Endothelial cell of hepatic sinusoid (primary cell): ENCODE measurements around the gene PAGE2.
"Not testable (repeated sequence)": the region's sequence is repeated elsewhere in the genome, so short reads cannot be mapped to it uniquely, and the experiment has no call there.

ENCODE experiments used
- in situ Hi-C: cut with HindIII; loops from 2 replicates; pipeline ENCODE4 v1.10.0; 2017; ENCODE audit warnings: low sequenced_read_pairs

Gene PAGE2, protein sequence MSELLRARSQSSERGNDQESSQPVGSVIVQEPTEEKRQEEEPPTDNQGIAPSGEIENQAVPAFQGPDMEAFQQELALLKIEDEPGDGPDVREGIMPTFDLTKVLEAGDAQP

DNA sequence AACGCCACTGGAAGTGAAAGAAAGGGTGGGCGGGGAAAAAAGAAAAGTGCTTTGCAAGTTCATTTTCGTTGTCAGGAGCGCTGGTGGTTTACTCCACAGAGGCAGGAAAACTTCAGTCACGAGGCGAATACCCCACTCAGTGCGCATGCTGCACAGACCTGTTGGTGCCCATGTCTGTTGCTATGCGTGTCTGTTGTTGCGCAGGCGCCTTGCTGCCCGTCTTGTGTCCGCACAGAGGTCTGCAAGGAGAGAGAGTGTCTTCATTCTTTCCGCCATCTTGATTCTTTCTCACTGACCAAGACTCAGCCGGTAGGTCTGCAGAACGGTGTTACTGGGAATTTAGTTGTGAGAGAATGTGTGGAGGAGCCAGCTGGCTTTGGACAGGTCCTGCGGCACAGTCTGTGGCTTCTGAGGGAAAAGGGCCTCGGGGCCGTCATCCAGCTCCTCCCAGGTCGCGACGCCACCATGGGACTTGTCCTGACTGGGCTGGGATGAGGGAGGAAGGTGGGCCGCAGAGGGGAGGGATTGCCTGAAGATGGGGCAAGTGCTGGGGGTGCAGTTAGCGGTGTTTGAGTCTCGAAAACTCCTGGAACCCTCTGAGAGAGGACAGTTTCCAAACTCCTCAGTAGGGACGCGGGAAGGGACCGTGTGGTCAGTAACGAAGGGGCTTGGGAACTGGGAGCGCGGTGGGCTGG lies at the start of gene PAGE2:
Gene PAGE2 (plus strand): TSS at position 224 of the 695 bp plus-strand sequence. CDS start 1,003 bp downstream, outside the sequence.
- in situ Hi-C loops, result no loop called here

DNA sequence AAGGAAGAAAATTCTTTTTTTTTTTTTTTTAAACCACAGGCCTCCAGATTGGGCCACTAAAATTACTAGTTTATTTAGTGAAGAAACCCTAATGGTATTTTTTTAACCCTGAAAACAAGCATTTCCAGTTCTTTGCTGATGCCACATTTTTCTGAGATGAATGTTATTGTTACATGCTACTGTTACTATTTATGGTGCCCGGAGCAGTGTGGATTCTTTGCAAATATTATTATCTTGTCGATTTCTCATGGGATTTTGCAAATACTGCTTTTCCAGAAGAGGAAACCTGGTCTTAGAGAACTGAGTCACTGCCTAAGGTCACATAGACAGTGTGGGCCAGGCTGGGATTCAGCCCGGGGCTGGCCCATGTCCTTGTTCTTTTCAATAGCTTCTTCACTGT lies 49.3 kb upstream of the PAGE2 start:
- in situ Hi-C loops, result no loop called here

DNA sequence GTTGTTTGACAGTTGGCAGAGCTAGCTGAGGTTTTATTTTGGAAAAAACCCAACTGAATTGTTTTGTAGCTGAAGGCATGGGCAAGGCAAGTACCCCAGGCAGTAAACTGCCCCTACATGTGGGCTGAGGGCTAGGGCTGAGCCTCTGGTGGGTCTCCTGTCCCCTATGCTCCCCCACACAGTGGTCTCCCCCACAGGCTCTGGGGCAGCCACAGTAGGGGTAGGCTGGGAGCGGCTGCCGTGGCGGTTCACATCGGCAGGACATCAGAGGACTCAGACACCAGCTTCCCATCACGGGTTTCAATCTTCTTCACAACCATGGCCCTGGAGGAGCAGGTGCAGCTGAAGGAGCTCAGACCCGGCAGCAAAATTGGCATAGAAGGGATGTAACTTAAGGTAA lies 47.3 kb upstream of the PAGE2 start:
- in situ Hi-C loops, result no loop called here

DNA sequence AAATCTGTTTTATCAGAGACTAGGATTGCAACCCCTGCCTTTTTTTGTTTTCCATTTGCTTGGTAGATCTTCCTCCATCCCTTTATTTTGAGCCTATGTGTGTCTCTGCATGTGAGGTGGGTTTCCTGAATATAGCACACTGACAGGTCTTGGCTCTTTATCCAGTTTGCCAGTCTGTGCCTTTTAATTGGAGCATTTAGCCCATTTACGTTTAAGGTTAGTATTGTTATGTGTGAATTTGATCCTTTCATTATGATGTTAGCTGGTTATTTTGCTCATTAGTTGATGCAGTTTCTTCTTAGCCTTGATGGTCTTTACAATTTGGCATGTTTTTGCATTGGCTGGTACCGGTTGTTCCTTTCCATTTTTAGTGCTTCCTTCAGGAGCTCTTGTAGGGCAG lies 38.2 kb upstream of the PAGE2 start:
- in situ Hi-C loops, result loop anchor here (5.0 kb wide), 1 partner anchor 67 kb away; no protein-coding TSS in a partner anchor

DNA sequence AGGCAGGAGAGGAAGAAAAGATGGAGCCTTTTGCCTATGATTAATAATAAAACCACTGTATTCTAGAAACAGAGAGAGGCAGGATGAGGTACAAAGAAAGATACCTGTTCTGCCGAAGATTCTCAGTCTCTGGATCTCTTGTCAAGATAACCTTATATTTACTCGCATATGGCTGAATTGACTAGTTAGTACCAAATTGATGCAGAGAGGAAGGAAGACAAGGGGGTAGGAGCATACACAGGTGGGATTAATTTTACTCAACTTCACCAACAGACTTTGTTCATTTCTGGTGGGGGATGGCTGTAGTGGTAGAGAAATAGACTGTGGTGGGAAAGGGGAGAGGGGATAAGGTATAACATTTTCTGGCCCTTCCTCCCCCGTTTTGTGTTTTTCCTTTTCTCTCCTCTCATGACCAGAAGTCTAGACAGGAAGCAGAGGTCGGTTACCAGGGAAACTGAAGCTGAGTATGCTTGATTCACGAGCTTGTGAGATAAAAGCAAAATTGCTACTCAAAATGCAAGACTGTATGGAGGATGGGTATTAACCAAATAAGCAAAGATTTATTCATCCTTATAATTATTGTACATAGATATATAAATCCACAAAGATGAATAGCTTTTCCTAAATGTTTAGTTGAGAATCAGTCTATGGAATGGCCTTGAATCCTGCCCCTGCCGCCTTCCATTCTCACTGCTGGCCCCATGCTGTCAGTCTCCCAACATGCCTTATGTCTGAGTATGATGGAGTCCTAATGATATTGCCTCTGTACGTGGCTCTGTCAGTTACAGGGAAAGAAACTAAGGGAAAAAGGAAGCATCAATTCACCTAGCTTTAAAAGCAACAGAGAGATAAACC lies 31.8 kb upstream of the PAGE2 start:
- in situ Hi-C loops, result no loop called here

DNA sequence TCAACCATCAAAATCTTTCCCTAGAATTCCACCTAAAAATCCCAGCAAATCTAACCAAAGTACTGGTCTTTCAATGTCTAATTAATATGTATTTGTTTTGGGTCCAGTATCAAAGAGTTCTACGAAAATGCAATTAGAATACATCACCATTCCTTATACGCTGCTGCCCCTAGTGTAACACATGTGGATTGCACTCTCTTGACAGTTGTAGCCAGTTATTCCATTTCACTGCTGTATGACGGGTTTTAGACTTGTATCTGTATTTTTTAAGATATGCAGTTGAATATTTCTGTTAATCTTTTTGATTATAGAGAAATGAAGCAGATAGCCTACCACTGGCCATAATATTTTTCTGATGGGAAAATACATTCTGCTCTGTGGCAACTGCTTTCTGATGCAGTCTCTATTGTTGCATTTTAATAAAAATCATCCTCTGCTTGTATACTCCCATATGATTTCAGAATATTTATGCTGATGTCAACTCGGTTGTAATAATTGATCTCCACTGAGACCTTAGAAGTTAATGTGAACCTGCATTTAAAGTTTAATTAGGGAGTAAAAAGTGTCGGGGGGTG lies 31.1 kb upstream of the PAGE2 start:
- in situ Hi-C loops, result no loop called here

DNA sequence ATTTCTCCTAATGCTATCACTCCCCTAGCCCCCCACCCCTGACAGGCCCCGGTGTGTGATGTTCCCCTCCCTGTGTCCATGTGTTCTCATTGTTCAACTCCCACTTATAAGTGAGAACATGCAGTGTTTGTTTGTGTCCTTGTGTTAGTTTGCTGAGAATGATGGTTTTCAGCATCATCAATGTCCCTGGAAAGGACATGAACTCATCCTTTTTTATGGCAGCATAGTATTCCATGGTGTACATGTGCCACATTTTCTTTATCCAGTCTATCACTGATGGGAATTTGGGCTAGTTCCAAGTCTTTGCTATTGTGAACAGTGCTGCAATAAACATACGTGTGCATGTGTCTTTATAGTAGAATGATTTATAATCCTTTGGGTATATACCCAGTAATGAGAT lies 21.6 kb upstream of the PAGE2 start:
- in situ Hi-C loops, result not testable (repeated sequence)

DNA sequence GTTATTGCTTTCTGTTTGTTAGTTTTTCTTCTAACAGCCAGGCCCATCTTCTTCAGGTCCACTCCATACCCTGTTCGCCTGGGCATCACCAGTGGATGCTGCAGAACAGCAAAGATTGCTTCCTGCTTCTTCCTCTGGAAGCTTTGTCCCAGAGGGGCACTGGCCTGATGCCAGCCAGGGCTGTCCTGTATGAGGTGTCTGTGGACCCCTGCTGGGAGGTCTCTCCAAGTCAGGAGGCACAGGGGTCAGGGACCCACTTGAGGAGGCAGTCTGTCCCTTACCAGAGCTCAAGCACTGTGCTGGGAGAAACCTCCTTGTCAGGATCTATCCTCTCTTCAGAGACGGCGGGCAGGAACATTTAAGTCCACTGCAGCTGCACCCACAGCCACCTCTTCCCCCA lies 16.5 kb upstream of the PAGE2 start:
- in situ Hi-C loops, result no loop called here

DNA sequence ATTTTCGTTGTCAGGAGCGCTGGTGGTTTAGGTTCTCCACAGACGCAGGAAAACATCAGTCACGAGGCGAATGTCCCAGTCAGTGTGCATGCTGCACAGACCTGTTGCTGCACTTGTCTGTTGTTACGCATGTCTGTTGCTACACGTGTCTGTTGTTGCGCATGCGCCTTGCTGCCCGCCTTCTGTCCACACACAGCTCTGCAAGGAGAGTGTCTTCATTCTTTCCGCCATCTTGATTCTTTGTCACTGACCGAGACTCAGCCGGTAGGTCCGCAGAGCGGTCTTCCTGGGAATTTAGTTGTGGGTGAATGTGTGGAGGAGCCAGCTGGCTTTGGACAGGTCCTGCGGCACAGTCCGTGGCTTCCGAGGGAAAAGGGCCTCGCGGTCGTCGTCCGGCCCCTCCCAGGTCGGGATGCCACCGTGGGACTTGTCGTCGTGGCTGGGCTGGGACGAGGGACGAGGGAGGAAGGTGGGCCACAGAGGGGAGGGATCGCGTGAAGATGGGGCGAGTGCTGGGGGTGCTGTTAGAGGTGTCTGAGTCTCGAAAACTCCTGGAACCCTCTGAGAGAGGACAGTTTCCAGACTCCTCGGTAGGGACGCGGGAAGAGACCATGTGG lies 13.9 kb upstream of the PAGE2 start, which contains the start of gene PAGE2B:
Gene PAGE2B (plus strand): TSS at position 180 of the 617 bp plus-strand sequence. CDS start 1,012 bp downstream, outside the sequence.
- in situ Hi-C loops, result no loop called here

DNA sequence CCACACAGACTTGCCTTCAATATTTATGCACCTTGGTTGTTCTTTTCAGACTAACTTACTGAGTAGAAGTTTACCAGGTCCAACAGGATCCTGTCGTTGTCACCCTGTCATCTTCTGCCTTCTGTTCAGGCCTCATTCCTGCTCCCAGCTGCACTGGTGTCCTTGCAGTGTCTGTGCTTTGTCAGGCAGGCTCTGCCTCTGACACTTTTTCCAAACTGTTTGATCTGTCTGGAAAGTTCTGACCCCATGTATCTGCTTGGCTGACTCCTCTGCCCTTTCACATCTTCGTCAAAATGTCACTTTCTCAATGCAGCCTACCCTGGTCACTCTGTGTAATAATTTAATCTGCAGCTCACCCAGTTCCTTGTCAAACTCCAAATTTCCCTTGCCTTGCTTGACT lies 9.9 kb downstream of the PAGE2 start:
- in situ Hi-C loops, result no loop called here

DNA sequence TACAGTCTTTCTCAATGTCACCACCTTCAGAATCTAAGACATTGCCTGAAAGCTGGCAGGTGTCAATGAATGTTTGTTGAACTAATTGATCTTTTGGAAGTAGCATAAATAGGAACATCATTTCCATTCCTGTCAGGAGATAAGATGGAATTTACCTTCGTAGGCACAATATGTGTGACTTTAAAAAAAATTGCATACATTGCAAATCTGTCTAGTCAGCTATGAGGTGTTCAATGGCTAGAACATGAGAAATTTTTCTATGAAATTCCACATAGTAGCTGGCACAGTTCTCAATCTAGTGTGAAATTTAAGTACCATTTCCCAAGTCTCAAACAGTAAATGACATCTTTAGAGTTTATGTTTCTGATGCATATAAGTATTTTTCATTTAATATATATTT lies 10.3 kb downstream of the PAGE2 start:
- in situ Hi-C loops, result no loop called here

DNA sequence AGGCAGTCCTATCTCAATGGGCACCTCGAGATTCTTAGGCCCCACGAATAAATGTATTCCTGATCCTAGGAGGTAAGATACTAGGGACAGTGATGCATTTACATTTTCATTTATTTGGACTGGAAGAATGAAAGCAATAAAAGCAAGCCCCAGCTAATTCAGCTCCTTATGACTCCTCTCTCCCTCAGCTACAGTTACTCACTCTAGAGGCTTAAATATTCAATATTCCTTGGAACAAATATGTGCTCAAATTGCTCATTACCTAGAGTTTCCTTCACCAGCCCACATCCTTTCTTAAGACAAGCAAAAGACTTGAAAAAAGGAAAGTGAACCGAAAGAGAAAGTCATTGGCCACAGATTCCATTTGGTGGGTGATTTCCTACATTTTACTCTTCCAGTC lies 13.9 kb downstream of the PAGE2 start:
- in situ Hi-C loops, result no loop called here

DNA sequence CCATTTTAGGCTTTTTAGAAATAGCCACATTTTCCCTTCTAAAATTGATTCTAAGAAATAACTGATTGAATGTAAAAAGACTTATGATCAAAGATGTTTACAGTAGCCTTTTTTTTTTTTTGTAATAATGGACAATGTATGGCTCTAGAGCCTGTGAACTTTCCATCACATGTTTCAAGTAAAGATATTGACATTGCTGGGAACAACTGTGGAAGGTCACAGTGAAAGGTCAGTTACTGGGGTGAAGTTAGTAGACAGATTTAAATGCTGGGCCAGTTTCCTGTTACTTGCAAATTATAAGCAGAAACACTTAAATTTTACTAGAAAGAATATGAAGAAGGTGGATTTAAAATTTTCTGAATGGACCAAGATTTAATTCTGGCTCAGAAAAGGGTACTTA lies 18.4 kb downstream of the PAGE2 start:
- in situ Hi-C loops, result no loop called here

DNA sequence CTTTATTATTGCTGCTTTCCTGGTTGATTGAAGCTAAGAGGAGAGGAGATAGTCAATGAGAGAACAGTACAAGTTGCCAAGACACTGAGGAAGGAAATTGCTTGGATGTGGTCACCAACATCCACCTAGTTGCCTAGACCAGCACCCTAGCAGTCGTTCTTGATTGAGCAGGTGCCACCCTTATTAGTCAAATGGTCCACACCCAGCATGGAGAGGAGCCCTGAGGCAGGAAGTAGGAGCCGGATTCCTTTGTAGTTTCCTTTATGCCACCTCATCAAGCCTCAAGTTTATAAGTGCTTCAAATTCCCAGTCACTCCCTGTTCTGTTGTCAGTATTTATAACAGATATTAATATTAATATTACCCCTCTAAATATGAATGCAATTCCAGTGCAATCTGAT lies 19.1 kb downstream of the PAGE2 start:
- in situ Hi-C loops, result no loop called here

DNA sequence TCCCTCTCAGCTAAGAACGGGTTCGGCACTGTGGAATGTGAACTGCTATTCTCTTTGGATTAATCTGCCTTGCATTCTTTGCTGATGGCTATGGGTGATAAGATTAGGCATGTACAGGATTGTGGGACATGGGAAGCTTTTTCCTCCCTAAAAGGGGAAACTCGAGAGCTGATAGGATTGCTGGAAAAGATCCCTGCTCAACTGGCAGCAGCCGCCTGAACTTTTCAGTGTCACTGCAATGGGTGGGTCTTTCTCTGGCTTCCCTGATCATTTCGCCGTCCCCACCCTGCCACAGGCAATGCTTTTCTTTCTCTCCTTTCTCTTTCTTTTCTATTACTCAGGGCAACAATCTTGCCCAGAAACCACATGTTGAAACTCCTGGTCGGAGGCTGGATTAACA lies 20.5 kb downstream of the PAGE2 start:
- in situ Hi-C loops, result no loop called here

DNA sequence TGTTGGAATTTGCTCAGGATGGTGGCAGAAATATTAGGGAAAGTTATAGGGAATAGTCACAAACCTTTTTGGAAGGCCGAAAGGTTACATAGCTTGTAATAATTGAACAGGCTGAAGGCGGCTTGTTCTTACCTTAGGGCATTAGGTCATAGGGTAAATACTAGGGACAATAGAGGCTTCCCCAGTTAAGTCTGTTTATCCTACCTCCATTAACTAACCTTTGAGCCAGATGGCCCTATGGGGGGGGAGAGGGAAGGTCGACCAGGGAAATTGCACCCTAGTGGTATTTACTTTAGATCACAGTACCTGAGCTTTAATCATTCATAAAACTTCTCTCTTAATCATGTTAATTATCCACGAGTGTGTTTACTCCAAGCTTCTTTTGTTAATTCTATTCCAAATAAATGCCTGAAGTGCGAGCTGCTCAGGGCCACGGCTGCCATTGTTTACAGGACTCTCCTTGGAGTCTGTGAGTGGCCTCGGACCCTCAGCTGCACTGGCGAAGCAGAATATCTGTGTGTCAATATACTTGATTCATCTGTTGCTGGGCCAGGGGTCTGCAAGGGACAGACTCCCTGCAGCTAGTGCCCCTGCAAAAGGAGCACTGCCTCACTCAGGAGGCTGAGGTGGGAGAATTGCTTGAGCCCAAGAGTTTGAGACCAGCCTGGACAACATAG lies 22.9 kb downstream of the PAGE2 start:
- in situ Hi-C loops, result no loop called here

DNA sequence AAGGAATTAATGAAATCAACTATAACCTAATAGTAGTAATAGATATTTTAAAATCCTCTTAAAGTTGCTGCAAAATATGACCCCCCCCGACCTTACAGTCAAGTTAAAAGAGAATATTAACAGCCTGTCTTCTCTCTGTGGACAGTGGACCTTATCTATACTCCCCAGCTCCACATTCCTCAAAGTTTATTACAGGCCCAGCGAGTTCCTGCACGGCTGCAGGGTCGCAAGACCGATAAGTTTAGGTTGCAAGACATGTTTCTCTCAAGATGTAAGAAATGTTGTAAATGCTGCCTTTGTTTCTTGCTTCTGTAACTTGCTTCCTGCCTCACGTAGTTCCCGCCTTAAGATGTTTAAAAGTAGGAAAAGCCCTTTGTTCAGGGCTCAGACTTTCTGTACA lies 27.8 kb downstream of the PAGE2 start:
- in situ Hi-C loops, result loop anchor here (5.0 kb wide), 1 partner anchor 64 kb away; no protein-coding TSS in a partner anchor

DNA sequence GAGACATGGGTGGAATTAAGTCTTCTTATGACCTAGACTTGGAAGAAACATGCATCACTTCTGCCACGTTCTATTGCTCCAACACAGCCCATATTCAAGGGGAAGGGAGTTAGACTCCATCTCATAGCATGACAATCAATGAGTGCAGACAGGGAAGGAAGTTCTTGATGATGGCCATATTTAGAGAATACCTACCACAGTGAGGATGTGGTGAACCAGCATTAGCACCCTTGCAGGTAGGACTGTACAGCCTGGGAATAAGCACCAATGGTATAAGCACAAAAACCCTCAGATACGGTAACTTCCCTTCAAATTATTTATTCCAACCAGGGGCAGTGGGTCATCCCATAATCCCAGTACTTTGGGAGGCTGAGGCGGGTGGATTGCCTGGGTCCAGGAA lies 29.8 kb downstream of the PAGE2 start:
- in situ Hi-C loops, result loop anchor here (5.0 kb wide), 1 partner anchor 66 kb away; no protein-coding TSS in a partner anchor

DNA sequence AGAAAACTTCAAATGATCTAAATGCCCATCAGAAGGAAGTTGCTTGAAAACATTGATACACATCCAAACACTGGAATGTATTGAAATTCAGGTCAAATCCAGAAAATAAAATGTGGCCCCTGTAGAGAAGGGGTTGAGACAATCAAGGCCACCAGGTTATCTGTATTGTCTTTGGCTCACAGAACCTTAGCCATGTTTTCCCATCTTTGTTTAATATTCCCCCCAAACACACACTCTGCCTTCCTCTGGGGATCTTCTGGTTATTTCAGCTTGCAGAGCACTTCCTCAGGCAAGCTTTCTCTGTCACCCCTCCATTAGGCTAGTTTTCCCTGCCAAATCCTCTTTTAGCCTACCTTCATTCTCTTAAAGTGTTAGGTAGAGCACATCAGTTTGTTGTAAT lies 30.5 kb downstream of the PAGE2 start:
- in situ Hi-C loops, result loop anchor here (5.0 kb wide), 1 partner anchor 67 kb away; no protein-coding TSS in a partner anchor

DNA sequence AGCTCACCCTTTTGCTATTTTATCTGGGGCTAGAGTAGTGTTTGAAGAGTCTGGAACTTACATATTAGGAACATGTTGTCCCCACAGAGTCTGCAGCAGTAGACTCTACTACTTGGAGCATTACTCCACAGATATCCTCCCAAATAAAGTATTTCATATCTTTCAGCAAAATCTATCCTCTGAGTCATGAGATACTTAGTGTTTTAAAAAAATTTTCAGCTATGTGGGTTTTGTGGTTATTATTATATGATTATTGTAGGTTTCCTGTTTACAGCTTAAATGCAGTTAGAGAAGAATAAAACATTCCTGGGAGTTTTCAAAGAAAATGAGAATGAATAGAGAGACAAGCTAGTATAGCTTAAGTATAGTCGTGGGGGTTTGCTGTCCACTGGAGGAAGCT lies 30.9 kb downstream of the PAGE2 start:
- in situ Hi-C loops, result loop anchor here (5.0 kb wide), 1 partner anchor 67 kb away; no protein-coding TSS in a partner anchor
